ENCODE results near the gene ELP5. TPM values are rescaled to one million over a fixed set of nuclear protein-coding genes. Genes with fewer than 3 reads are reported as not detected.
A peak's percentile ranks its signal among the peaks of the same experiment; 100 is the strongest.

Gene ELP5
- total and polyA plus RNA-seq, 10 of the 15 experiments (the other 5 are each of a cell fraction or from before 2014, with no cell fraction given) = 41.1 to 109 (median 77.5) TPM

DNA sequence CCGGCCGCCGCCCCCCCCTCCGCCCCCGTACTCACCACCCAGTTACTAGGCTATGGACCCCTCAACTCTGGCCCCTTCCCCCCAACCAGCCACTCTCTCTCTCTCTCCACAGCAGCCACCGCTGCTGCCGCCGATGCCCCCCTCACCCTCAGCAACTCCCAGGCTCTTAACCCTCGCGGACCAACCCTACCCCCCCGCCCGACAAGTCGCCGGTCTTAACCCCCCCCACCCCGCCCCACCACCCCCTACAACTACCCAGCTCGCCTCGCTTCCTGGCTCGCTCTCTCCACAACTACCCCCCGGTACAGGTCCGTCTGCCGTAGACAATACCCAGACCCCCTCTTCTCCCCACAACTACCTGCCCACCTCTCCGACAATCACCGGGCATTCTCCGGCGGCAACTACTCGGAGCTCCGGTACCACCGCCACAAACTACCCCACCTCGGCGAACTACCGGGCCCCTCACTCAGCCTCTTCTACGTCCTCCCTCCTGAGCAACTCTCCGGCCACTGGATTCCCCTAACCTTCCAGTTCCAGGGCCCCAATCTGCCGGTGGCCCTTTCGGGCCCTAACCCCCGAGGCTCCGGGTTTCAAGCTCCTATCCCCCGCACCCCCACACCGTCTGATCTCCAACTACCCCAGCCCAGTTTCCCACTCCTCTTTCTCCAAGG is 13.5 kb upstream of the ELP5 start:
- peaks cover 29% of the 10 kb centered on the region for H3K4me1 ChIP-seq (ENCODE audit: control insufficient read depth, insufficient read depth, low read length)
- ChIA-PET CTCF (interaction anchor here (0.6 to 6.0 kb wide), 7 partner anchors 11 to 449 kb away, joined by 3 to 70 read pairs (median 4); partner anchors contain the start of genes ACADVL, DLG4 and WRAP53), SMC1A (ENCODE audit: uncharacterized antibody, unreplicated experiment) (interaction anchor here (1.2 to 2.0 kb wide), 2 partner anchors 11 to 19 kb away, joined by 3 to 4 read pairs; partner anchors contain the start of genes ACADVL and DLG4), POLR2A (interaction anchor here (0.6 to 7.3 kb wide), 6 partner anchors 12 to 1728 kb away, joined by 3 to 99 read pairs (median 8); partner anchors contain the start of genes ACADVL, CTDNEP1, CYB5D1 and DLG4), RAD21 (ENCODE audit: unreplicated experiment) (interaction anchor here (0.7 to 6.3 kb wide), 8 partner anchors 11 to 198 kb away, joined by 3 to 51 read pairs (median 5); partner anchors contain the start of genes ACADVL, CTDNEP1, DLG4 and ELP5)
- no peaks in the 10 kb centered on the region for H3K27me3 ChIP-seq (replicated peaks in 1 of 2; ENCODE audit: control insufficient read depth in 2 of 2, insufficient read depth in 2 of 2, low read length in 1 of 2)
- H3K4me3 ChIP-seq = peak overlapping the region; percentile 96
- H4K20me1 ChIP-seq (ENCODE audit: control insufficient read depth, insufficient read depth) = no peaks in the 10 kb centered on the region
- peak overlapping the region; percentile 87 for H3K27ac ChIP-seq (ENCODE audit: control insufficient read depth, insufficient read depth)
- DNase-seq (ENCODE audit: low read depth, low spot score) = no peak
- 0 out of 2 replicates have a peak overlapping the region, but pooled peaks have one; percentile 0 for H3K4me2 ChIP-seq (ENCODE audit: control insufficient read depth, insufficient read depth)
- H3K9ac ChIP-seq (ENCODE audit: control insufficient read depth, insufficient read depth, low read length) = peak overlapping the region; percentile 95
- no TSS peak for BruUV-seq (replicated peaks)
- TF ChIP-seq KDM1A (IDR thresholded peaks at IDR 0.05; ENCODE audit: borderline replicate concordance) (no peak), NR2C2 (IDR thresholded peaks at IDR 0.05; ENCODE audit: borderline replicate concordance, control insufficient read depth, insufficient read length, low read depth) (no peak), TAF1 (IDR thresholded peaks at IDR 0.05; ENCODE audit: borderline replicate concordance, low read depth, low read length) (0 out of 2 replicates have a peak, but pooled peaks have one; percentile 10), ZNF217 (IDR thresholded peaks at IDR 0.05) (no peak), YY1 (IDR thresholded peaks at IDR 0.05; ENCODE audit: low read depth, low read length) (no peak), ZNF24 (IDR thresholded peaks at IDR 0.05) (no peak)
- TF ChIP-seq, protein P1, sequence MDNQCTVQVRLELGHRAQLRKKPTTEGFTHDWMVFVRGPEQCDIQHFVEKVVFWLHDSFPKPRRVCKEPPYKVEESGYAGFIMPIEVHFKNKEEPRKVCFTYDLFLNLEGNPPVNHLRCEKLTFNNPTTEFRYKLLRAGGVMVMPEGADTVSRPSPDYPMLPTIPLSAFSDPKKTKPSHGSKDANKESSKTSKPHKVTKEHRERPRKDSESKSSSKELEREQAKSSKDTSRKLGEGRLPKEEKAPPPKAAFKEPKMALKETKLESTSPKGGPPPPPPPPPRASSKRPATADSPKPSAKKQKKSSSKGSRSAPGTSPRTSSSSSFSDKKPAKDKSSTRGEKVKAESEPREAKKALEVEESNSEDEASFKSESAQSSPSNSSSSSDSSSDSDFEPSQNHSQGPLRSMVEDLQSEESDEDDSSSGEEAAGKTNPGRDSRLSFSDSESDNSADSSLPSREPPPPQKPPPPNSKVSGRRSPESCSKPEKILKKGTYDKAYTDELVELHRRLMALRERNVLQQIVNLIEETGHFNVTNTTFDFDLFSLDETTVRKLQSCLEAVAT (IDR thresholded peaks at IDR 0.05) = peak; percentile 71
- TF ChIP-seq, protein P2, sequence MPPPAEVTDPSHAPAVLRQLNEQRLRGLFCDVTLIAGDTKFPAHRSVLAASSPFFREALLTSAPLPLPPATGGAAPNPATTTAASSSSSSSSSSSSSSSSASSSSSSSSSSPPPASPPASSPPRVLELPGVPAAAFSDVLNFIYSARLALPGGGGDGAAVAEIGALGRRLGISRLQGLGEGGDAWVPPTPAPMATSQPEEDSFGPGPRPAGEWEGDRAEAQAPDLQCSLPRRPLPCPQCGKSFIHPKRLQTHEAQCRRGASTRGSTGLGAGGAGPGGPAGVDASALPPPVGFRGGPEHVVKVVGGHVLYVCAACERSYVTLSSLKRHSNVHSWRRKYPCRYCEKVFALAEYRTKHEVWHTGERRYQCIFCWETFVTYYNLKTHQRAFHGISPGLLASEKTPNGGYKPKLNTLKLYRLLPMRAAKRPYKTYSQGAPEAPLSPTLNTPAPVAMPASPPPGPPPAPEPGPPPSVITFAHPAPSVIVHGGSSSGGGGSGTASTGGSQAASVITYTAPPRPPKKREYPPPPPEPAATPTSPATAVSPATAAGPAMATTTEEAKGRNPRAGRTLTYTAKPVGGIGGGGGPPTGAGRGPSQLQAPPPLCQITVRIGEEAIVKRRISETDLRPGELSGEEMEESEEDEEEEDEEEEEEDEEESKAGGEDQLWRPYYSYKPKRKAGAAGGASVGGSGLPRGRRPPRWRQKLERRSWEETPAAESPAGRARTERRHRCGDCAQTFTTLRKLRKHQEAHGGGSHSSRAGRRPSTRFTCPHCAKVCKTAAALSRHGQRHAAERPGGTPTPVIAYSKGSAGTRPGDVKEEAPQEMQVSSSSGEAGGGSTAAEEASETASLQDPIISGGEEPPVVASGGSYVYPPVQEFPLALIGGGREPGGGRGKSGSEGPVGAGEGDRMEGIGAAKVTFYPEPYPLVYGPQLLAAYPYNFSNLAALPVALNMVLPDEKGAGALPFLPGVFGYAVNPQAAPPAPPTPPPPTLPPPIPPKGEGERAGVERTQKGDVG (CRISPR knock-in tag; IDR thresholded peaks at IDR 0.05) = no peak
- TF ChIP-seq, protein P3, sequence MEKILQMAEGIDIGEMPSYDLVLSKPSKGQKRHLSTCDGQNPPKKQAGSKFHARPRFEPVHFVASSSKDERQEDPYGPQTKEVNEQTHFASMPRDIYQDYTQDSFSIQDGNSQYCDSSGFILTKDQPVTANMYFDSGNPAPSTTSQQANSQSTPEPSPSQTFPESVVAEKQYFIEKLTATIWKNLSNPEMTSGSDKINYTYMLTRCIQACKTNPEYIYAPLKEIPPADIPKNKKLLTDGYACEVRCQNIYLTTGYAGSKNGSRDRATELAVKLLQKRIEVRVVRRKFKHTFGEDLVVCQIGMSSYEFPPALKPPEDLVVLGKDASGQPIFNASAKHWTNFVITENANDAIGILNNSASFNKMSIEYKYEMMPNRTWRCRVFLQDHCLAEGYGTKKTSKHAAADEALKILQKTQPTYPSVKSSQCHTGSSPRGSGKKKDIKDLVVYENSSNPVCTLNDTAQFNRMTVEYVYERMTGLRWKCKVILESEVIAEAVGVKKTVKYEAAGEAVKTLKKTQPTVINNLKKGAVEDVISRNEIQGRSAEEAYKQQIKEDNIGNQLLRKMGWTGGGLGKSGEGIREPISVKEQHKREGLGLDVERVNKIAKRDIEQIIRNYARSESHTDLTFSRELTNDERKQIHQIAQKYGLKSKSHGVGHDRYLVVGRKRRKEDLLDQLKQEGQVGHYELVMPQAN (conservative IDR thresholded peaks at IDR 0.05) = peak; percentile 16; the same call in 1 of the 2 replicates
- no peaks in the 10 kb centered on the region for H3K9me3 ChIP-seq (replicated peaks; ENCODE audit: control insufficient read depth, insufficient read depth, low read length)
- H3K36me3 ChIP-seq (ENCODE audit: control insufficient read depth in 2 of 2, insufficient read depth in 2 of 2, low read length in 1 of 2) = peaks cover 9 to 14% of the 10 kb centered on the region in 2 experiments
- H3K79me2 ChIP-seq (ENCODE audit: control insufficient read depth, insufficient read depth, low read length) = peaks cover 56% of the 10 kb centered on the region
- in situ Hi-C loops (cut with MboI) = no loop called here
- intact Hi-C loops (cut with micrococcal nuclease; ENCODE audit: unreplicated experiment) = loop anchor here (2.0 kb wide), 1 partner anchor 24 kb away; no protein-coding TSS in a partner anchor
- FAIRE-seq = no peak
- no peak for ATAC-seq
- H2AFZ ChIP-seq (ENCODE audit: control insufficient read depth, low read depth, low read length) = no peak overlapping the region
- WGBS (ENCODE audit: insufficient coverage, insufficient replicate concordance, low lambda C conversion rate, missing lambda C conversion rate) = under 1% methylated on average over 25 of the region's 39 CpGs
